GM12872 (cell line): ENCODE results near the gene CBX2.

ENCODE experiments used
- CTCF ChIP-seq: IDR thresholded peaks from 3 replicates; pipeline ENCODE4 v1.5.1; 2011; ENCODE audit warnings: low read depth, mild to moderate bottlenecking, low read length, moderate library complexity; ENCODE audit not compliant: insufficient read depth

CBX2 gene

GRCh38 chr17:79739148-79740062 is 38.5 kb upstream of the CBX2 start:
- no peak for TF ChIP-seq CTCF

GRCh38 chr17:79740413-79740812 is 37.5 kb upstream of the CBX2 start:
- TF ChIP-seq CTCF: no peak

- TF ChIP-seq CTCF: no peak
Measured at GRCh38 chr17:79741401-79741750, 36.6 kb upstream of the CBX2 start.

GRCh38 chr17:79741751-79742588 is 36.0 kb upstream of the CBX2 start:
- TF ChIP-seq CTCF: peak; percentile 81

GRCh38 chr17:79742589-79742918 is 35.4 kb upstream of the CBX2 start:
- no peak for TF ChIP-seq CTCF

- TF ChIP-seq CTCF: no peak
Measured at GRCh38 chr17:79742951-79743476, 34.9 kb upstream of the CBX2 start.

GRCh38 chr17:79743614-79744013 is 34.3 kb upstream of the CBX2 start:
- no peak for TF ChIP-seq CTCF
